Neutrophil (primary cell): ENCODE measurements around the gene ASXL1.
"Not testable (repeated sequence)": the region's sequence is repeated elsewhere in the genome, so short reads cannot be mapped to it uniquely, and the experiment has no call there.

Experiments used
- H3K27ac ChIP-seq: fragments of 200-600 bp; sonication (generic); 2 replicates; pipeline ENCODE4 v1.5.1; 2016; ENCODE audit warnings: mild to moderate bottlenecking, moderate library complexity
- H3K27me3 ChIP-seq: fragments of 200-600 bp; sonication (generic); 2 replicates; pipeline ENCODE4 v1.6.0; 2016; ENCODE audit warnings: mild to moderate bottlenecking
- H3K36me3 ChIP-seq: fragments of 200-600 bp; sonication (generic); 2 replicates; pipeline ENCODE4 v1.5.1; 2017
- H3K4me1 ChIP-seq, 2 experiments: fragments of 200-600 bp in 1 of 2; sonication (generic) in 1 of 2; 1 replicate in 1 of 2; 2 replicates in 1 of 2; pipeline versions ENCODE4 v1.5.1 to v1.6.1; 2013 to 2016; ENCODE audit warnings: low read depth in 1 of 2, low read length in 1 of 2, mild to moderate bottlenecking in 1 of 2, moderate library complexity in 1 of 2; ENCODE audit not compliant: control insufficient read depth in 1 of 2, insufficient read depth in 1 of 2
- H3K4me3 ChIP-seq, 2 experiments: fragments of 200-600 bp in 1 of 2; sonication (generic) in 1 of 2; 1 replicate in 1 of 2; 2 replicates in 1 of 2; pipeline ENCODE4 v1.5.1; 2013 to 2016; ENCODE audit warnings: low read depth in 1 of 2, low read length in 1 of 2, mild to moderate bottlenecking in 1 of 2, moderate library complexity in 1 of 2
- H3K9me3 ChIP-seq: fragments of 200-600 bp; sonication (generic); 2 replicates; pipeline ENCODE4 v1.5.1; 2016
- CTCF ChIP-seq: fragments of 200-600 bp; sonication (generic); IDR thresholded peaks from 2 replicates; pipeline ENCODE4 v1.5.1; 2016; ENCODE audit warnings: antibody characterized with exemption

ASXL1 gene

GRCh38 chr20:32316667-32317066 is 41.5 kb upstream of the ASXL1 start:
- Histone ChIP-seq H3K9me3 (no peaks in the 10 kb centered on the region), H3K4me3 (no peak overlapping the region), H3K27ac (no peak overlapping the region), H3K4me1 (no peaks in the 10 kb centered on the region), H3K36me3 (peaks cover 45% of the 10 kb centered on the region), H3K27me3 (no peaks in the 10 kb centered on the region)
- no peak for TF ChIP-seq CTCF

GRCh38 chr20:32319100-32319499 is 39.0 kb upstream of the ASXL1 start:
- Histone ChIP-seq H3K27ac (no peak overlapping the region), H3K27me3 (no peaks in the 10 kb centered on the region), H3K4me3 (no peak overlapping the region), H3K4me1 (no peaks in the 10 kb centered on the region), H3K36me3 (peaks cover 30% of the 10 kb centered on the region), H3K9me3 (no peaks in the 10 kb centered on the region)
- TF ChIP-seq CTCF = no peak

GRCh38 chr20:32320305-32320704 is 37.8 kb upstream of the ASXL1 start:
- Histone ChIP-seq H3K27me3 (no peaks in the 10 kb centered on the region), H3K4me1 (no peaks in the 10 kb centered on the region), H3K9me3 (no peaks in the 10 kb centered on the region), H3K36me3 (peaks cover 28% of the 10 kb centered on the region), H3K27ac (no peak overlapping the region), H3K4me3 (no peak overlapping the region)
- TF ChIP-seq CTCF = no peak

- Histone ChIP-seq H3K9me3 (no peaks in the 10 kb centered on the region), H3K27me3 (no peaks in the 10 kb centered on the region), H3K4me3 (no peak overlapping the region), H3K36me3 (peaks cover 20% of the 10 kb centered on the region), H3K27ac (peak overlapping the region; percentile 28), H3K4me1 (no peaks in the 10 kb centered on the region)
- TF ChIP-seq CTCF = no peak
Measured at GRCh38 chr20:32321390-32321789, 36.7 kb upstream of the ASXL1 start.

GRCh38 chr20:32322260-32322659 is 35.9 kb upstream of the ASXL1 start:
- not testable (repeated sequence) for H3K9me3 ChIP-seq, H3K4me3 ChIP-seq, H3K27me3 ChIP-seq, H3K4me1 ChIP-seq, H3K27ac ChIP-seq
- H3K36me3 ChIP-seq = peaks cover 16% of the 10 kb centered on the region

GRCh38 chr20:32323761-32324160 is 34.4 kb upstream of the ASXL1 start:
- not testable (repeated sequence) for H3K4me3 ChIP-seq, H3K9me3 ChIP-seq, H3K27me3 ChIP-seq, H3K4me1 ChIP-seq
- peak overlapping the region; percentile 21 for H3K27ac ChIP-seq
- H3K36me3 ChIP-seq = peaks cover 18% of the 10 kb centered on the region
